ENCODE data around the gene CTSC.

DNA sequence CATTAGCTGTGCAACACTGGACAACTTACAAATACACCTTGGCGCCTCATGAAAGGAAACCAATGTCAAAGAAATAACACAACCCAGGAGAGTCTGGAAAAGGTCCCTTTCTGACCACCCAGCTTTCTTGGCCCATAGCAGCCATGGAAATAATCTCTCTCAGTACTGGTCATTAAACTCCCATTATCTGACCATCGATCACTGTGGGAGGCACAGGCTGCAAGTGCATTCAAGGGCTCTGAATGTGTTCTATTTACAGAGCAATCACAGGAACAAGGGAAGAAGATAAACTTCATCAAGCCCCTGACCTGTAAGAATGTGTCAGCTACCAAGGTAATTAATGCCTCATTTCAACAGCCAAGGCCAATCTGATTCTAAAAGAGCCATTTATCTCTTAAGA is 40.1 kb downstream of the CTSC start:
- TF ChIP-seq, protein P1, sequence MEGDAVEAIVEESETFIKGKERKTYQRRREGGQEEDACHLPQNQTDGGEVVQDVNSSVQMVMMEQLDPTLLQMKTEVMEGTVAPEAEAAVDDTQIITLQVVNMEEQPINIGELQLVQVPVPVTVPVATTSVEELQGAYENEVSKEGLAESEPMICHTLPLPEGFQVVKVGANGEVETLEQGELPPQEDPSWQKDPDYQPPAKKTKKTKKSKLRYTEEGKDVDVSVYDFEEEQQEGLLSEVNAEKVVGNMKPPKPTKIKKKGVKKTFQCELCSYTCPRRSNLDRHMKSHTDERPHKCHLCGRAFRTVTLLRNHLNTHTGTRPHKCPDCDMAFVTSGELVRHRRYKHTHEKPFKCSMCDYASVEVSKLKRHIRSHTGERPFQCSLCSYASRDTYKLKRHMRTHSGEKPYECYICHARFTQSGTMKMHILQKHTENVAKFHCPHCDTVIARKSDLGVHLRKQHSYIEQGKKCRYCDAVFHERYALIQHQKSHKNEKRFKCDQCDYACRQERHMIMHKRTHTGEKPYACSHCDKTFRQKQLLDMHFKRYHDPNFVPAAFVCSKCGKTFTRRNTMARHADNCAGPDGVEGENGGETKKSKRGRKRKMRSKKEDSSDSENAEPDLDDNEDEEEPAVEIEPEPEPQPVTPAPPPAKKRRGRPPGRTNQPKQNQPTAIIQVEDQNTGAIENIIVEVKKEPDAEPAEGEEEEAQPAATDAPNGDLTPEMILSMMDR (IDR thresholded peaks at IDR 0.05), result no peak
- TF ChIP-seq EZH2 (IDR thresholded peaks at IDR 0.05; ENCODE audit: borderline replicate concordance, insufficient read depth, low read depth, low read length, poor library complexity, severe bottlenecking), result no peak
